HepG2 (cell line): Measurements from ENCODE around the gene ADAMTS4. TPM values are rescaled to one million over a fixed set of nuclear protein-coding genes. Genes with fewer than 3 reads are reported as not detected.

Experiments
- BCLAF1 ChIP-seq: fragments of 450-650 bp; IDR thresholded peaks from 2 replicates; pipeline ENCODE4 v1.6.1; 2017; ENCODE audit warnings: mild to moderate bottlenecking
- ELF1 ChIP-seq: sonication (generic); formaldehyde crosslinking; IDR thresholded peaks from 2 replicates; pipeline ENCODE4 v1.4.0; 2020; ENCODE audit warnings: missing genetic modification reagents
- GMEB1 ChIP-seq: sonication (generic); formaldehyde crosslinking; IDR thresholded peaks from 2 replicates; pipeline ENCODE4 v1.5.1; 2020; ENCODE audit warnings: missing genetic modification reagents, mild to moderate bottlenecking, borderline replicate concordance
- JDP2 ChIP-seq: sonication (generic); formaldehyde crosslinking; IDR thresholded peaks from 2 replicates; pipeline ENCODE4 v1.8.1; 2022; ENCODE audit warnings: missing genetic modification reagents, borderline replicate concordance
- MXI1 ChIP-seq: IDR thresholded peaks from 3 replicates; pipeline ENCODE4 v1.6.1; 2012; ENCODE audit warnings: low read depth, low read length, inconsistent platforms, borderline replicate concordance
- NONO ChIP-seq, 2 experiments: fragments of 450-650 bp in 1 of 2; sonication (generic) in 1 of 2; formaldehyde crosslinking in 1 of 2; IDR thresholded peaks in 1 of 2; conservative IDR thresholded peaks in 1 of 2; 2 replicates each; pipeline versions ENCODE4 v1.6.1 to v1.8.0; 2017 to 2022; ENCODE audit warnings: mild to moderate bottlenecking in 1 of 2, missing genetic modification reagents in 1 of 2, moderate library complexity in 1 of 2
- RFXAP ChIP-seq: sonication (generic); formaldehyde crosslinking; IDR thresholded peaks from 2 replicates; pipeline ENCODE4 v1.4.0; 2020; ENCODE audit warnings: missing genetic modification reagents, borderline replicate concordance
- TBX3 ChIP-seq: fragments of 450-650 bp; IDR thresholded peaks from 2 replicates; pipeline ENCODE4 v1.6.1; 2017; ENCODE audit warnings: antibody characterized with exemption, mild to moderate bottlenecking, inconsistent platforms, borderline replicate concordance
- TGIF2 ChIP-seq: IDR thresholded peaks from 2 replicates; pipeline ENCODE4 v1.6.1; 2016; ENCODE audit warnings: control low read depth, missing compliant biosample characterization
- ZBED4 ChIP-seq: sonication (generic); formaldehyde crosslinking; IDR thresholded peaks from 2 replicates; pipeline ENCODE4 v1.4.0; 2020; ENCODE audit warnings: missing genetic modification reagents, borderline replicate concordance
- ZBTB3 ChIP-seq: sonication (generic); formaldehyde crosslinking; IDR thresholded peaks from 2 replicates; pipeline ENCODE4 v1.4.0; 2020; ENCODE audit warnings: low read depth, mild to moderate bottlenecking, moderate library complexity, missing genetic modification reagents, borderline replicate concordance
- ZBTB33 ChIP-seq: sonication (generic); formaldehyde crosslinking; IDR thresholded peaks from 2 replicates; pipeline ENCODE4 v1.4.0; 2020; ENCODE audit warnings: missing genetic modification reagents
- ZIK1 ChIP-seq: sonication (generic); formaldehyde crosslinking; IDR thresholded peaks from 2 replicates; pipeline ENCODE4 v1.5.0; 2020; ENCODE audit warnings: mild to moderate bottlenecking, low read depth, missing genetic modification reagents, borderline replicate concordance
- ZNF12 ChIP-seq: sonication (generic); formaldehyde crosslinking; IDR thresholded peaks from 2 replicates; pipeline ENCODE4 v1.5.0; 2020; ENCODE audit warnings: missing genetic modification reagents
- ZNF180 ChIP-seq: sonication (generic); formaldehyde crosslinking; IDR thresholded peaks from 2 replicates; pipeline ENCODE4 v1.4.0; 2020; ENCODE audit warnings: low read depth, missing genetic modification reagents, borderline replicate concordance
- polyA plus RNA-seq, 8 experiments: library from polyadenylated mRNA; depleted of rRNA in 3 of 8; stranded (reverse) in 7 of 8; unstranded in 1 of 8; fragments of >200 nt; fragmentation: Illumina TruSeq in 4 of 8; extraction: Trizol in 4 of 8; gene quantifications; 2 replicates each; pipeline versions ENCODE4 v1.2.1 to v1.2.3, GENCODE V29; 2011 to 2016; ENCODE audit warnings: low read depth in 4 of 8, missing spikeins in 1 of 8, mixed read lengths in 1 of 8; ENCODE audit not compliant: insufficient read depth in 1 of 8
- total RNA-seq, 5 experiments: library from RNA; depleted of rRNA; stranded (reverse); fragments of >200 nt; fragmentation: Illumina TruSeq; extraction: Trizol; gene quantifications; 2 replicates each; pipeline ENCODE4 v1.2.3, GENCODE V29; 2016; ENCODE audit warnings: low read depth in 1 of 5

ADAMTS4 gene
- total and polyA plus RNA-seq, 2 of the 13 experiments (the other 11 are each of a cell fraction or from before 2014, with no cell fraction given): 0.51 to 1.7 TPM

- TF ChIP-seq ZBTB33 (CRISPR knock-in tag): no peak
- no peak for TF ChIP-seq ZBTB3 (CRISPR knock-in tag)
- TF ChIP-seq TGIF2 (CRISPR knock-in tag): no peak
- no peak for TF ChIP-seq BCLAF1
- no peak for TF ChIP-seq ZBED4 (CRISPR knock-in tag)
- TF ChIP-seq ZIK1 (CRISPR knock-in tag): no peak
- no peak for TF ChIP-seq TBX3
- TF ChIP-seq GMEB1 (CRISPR knock-in tag): no peak; the same call in 1 of the 2 replicates
- TF ChIP-seq ELF1 (CRISPR knock-in tag): peak; percentile 51
- TF ChIP-seq MXI1: peak; percentile 93; the same call in 2 of the 3 replicates
- TF ChIP-seq ZNF12 (CRISPR knock-in tag): no peak; the same call in 1 of the 2 replicates
- TF ChIP-seq NONO (IDR thresholded peaks at IDR 0.05): no peak
- no peak; the same call in 1 of the 2 replicates for TF ChIP-seq NONO (CRISPR knock-in tag; conservative IDR thresholded peaks at IDR 0.05)
- no peak for TF ChIP-seq JDP2 (CRISPR knock-in tag)
- TF ChIP-seq ZNF180 (CRISPR knock-in tag): no peak
- TF ChIP-seq RFXAP (CRISPR knock-in tag): peak; percentile 36; the same call in 1 of the 2 replicates
Measured at GRCh38 chr1:161225534-161226319, 26.9 kb upstream of the ADAMTS4 start, which contains the start of gene TOMM40L (continued).
